Fibroblast of lung (primary cell): Measurements from ENCODE around the gene TMTC2.

Experiments used
- EZH2 ChIP-seq: IDR thresholded peaks from 2 replicates; pipeline ENCODE4 v1.5.1; 2012; ENCODE audit warnings: low read length, control low read depth, mild to moderate bottlenecking; ENCODE audit errors: missing control alignments
- TF ChIP-seq, protein P1 (sequence below), 2 donors: IDR thresholded peaks in 1 of 2; conservative IDR thresholded peaks in 1 of 2; 1 replicate in 1 of 2; 2 replicates in 1 of 2; pipeline ENCODE4 v1.5.1; 2011 to 2012; ENCODE audit warnings: low read length in 2 of 2, control low read depth in 1 of 2, inconsistent platforms in 1 of 2, low read depth in 1 of 2, mild to moderate bottlenecking in 1 of 2

DNA sequence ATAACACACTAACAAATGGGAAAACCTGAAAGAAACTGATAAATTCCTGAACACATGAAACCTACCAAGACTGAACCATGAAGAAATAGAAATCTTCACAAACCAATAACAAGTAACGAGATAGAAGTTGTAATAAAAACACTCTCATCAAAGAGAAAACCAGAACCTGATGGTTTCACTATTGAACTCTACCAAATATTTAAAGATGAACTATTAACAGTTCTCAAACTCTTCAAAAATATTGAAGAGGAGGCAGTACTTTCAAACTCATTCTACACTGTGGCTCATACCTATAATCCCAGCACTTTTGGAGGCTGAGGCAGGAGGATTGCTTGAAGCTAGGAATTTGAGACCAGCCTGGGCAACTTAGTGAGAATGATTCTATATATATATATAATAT, 48.4 kb upstream of the TMTC2 start:
- no peak for TF ChIP-seq EZH2
- TF ChIP-seq, protein P1, sequence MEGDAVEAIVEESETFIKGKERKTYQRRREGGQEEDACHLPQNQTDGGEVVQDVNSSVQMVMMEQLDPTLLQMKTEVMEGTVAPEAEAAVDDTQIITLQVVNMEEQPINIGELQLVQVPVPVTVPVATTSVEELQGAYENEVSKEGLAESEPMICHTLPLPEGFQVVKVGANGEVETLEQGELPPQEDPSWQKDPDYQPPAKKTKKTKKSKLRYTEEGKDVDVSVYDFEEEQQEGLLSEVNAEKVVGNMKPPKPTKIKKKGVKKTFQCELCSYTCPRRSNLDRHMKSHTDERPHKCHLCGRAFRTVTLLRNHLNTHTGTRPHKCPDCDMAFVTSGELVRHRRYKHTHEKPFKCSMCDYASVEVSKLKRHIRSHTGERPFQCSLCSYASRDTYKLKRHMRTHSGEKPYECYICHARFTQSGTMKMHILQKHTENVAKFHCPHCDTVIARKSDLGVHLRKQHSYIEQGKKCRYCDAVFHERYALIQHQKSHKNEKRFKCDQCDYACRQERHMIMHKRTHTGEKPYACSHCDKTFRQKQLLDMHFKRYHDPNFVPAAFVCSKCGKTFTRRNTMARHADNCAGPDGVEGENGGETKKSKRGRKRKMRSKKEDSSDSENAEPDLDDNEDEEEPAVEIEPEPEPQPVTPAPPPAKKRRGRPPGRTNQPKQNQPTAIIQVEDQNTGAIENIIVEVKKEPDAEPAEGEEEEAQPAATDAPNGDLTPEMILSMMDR (conservative IDR thresholded peaks at IDR 0.05 in 1 of 2, IDR thresholded peaks at IDR 0.05 in 1 of 2; ENCODE audit: low read depth in 1 of 2, low read length in 2 of 2) = no peak
